GM18520 (cell line): Measurements from ENCODE around the gene ZIC2.
"Not testable (repeated sequence)": the region's sequence is repeated elsewhere in the genome, so short reads cannot be mapped to it uniquely, and the experiment has no call there.

Experiments used
- ATAC-seq: cut with Tn5 transposase; IDR thresholded peaks from one replicate; pipeline ENCODE4 v1.9.1; 2021; ENCODE audit not compliant: unreplicated experiment

Gene ZIC2

GRCh38 chr13:99981735-99982035, at the start of gene ZIC2:
ZIC2 (plus strand) TSS chr13:99981784; CDS start chr13:99982065, 281 bp downstream.
- no peak for ATAC-seq

- ATAC-seq = no peak
Observed at GRCh38 chr13:99932912-99933311, 48.7 kb upstream of the ZIC2 start.

GRCh38 chr13:99935772-99936171, 45.8 kb upstream of the ZIC2 start:
- ATAC-seq = no peak

- no peak for ATAC-seq
Observed at GRCh38 chr13:99938635-99939034, 42.9 kb upstream of the ZIC2 start.

GRCh38 chr13:99941086-99941485, 40.5 kb upstream of the ZIC2 start:
- ATAC-seq = no peak

- ATAC-seq = no peak
Observed at GRCh38 chr13:99941911-99942310, 39.7 kb upstream of the ZIC2 start.

- ATAC-seq = no peak
Observed at GRCh38 chr13:99944102-99944501, 37.5 kb upstream of the ZIC2 start.

- no peak for ATAC-seq
Observed at GRCh38 chr13:99944606-99945005, 37.0 kb upstream of the ZIC2 start.

GRCh38 chr13:99945515-99945914, 36.1 kb upstream of the ZIC2 start:
- not testable (repeated sequence) for ATAC-seq

GRCh38 chr13:99947666-99948065, 33.9 kb upstream of the ZIC2 start:
- ATAC-seq = no peak

GRCh38 chr13:99948411-99948810, 33.2 kb upstream of the ZIC2 start:
- no peak for ATAC-seq

GRCh38 chr13:99948907-99949678, 32.5 kb upstream of the ZIC2 start:
- no peak for ATAC-seq

GRCh38 chr13:99949679-99950413, 31.7 kb upstream of the ZIC2 start:
- ATAC-seq = no peak

GRCh38 chr13:99951666-99952065, 29.9 kb upstream of the ZIC2 start:
- ATAC-seq = not testable (repeated sequence)

GRCh38 chr13:99953138-99953755, 28.3 kb upstream of the ZIC2 start:
- ATAC-seq = no peak

- ATAC-seq = no peak
Observed at GRCh38 chr13:99955107-99955746, 26.4 kb upstream of the ZIC2 start.

- ATAC-seq = no peak
Observed at GRCh38 chr13:99955747-99956472, 25.7 kb upstream of the ZIC2 start.

GRCh38 chr13:99956473-99957349, 24.9 kb upstream of the ZIC2 start:
- no peak for ATAC-seq

GRCh38 chr13:99958406-99959126, 23.0 kb upstream of the ZIC2 start:
- ATAC-seq = no peak
